ENCODE measurements around the gene SLC39A13. TPM values are rescaled to one million over a fixed set of nuclear protein-coding genes. Genes with fewer than 3 reads are reported as not detected.

Gene SLC39A13
- total RNA-seq, 1 experiment from 2014 or later: 29.2 TPM

- H2AK5ac ChIP-seq (ENCODE audit: insufficient read length, low read length): no peak overlapping the region
- H3K4ac ChIP-seq (ENCODE audit: low read depth, low read length): no peak overlapping the region
- no peaks in the 10 kb centered on the region for H3K79me2 ChIP-seq (ENCODE audit: insufficient read depth, low read length)
- no peak overlapping the region for H2BK5ac ChIP-seq (ENCODE audit: insufficient read length, low read length)
- no peak overlapping the region for H2BK15ac ChIP-seq (ENCODE audit: low read depth, low read length)
- H3T11ph ChIP-seq (ENCODE audit: low read length): no peak overlapping the region
- TF ChIP-seq CTCF (conservative IDR thresholded peaks at IDR 0.05): no peak
- WGBS (ENCODE audit: extremely low coverage, insufficient read length, low lambda C conversion rate): no CpG with 5 or more reads among the region's 5 CpGs
- peaks cover 3 to 4% of the 10 kb centered on the region in 2 experiments; a peak in 3 of 4 replicates for H3K4me1 Mint-ChIP-seq
- no peaks in the 10 kb centered on the region for H3K79me1 ChIP-seq (ENCODE audit: insufficient read depth, low read depth, low read length, poor library complexity, severe bottlenecking)
- H3K18ac ChIP-seq (ENCODE audit: insufficient read length, low read depth, low read length): no peak overlapping the region
- no peaks in the 10 kb centered on the region for H3K36me3 Mint-ChIP-seq (ENCODE audit: insufficient read depth in 1 of 3, low read depth in 3 of 3)
- no peak overlapping the region for H2AFZ ChIP-seq (ENCODE audit: low read length)
- H3K4me2 ChIP-seq (ENCODE audit: insufficient read depth, insufficient read length, low read length): no peak overlapping the region
- no peaks in the 10 kb centered on the region for H3K9me3 ChIP-seq (ENCODE audit: control insufficient read depth, low read depth, low read length)
- no peaks in the 10 kb centered on the region for H4K20me1 ChIP-seq (ENCODE audit: control insufficient read depth, insufficient read depth, insufficient read length)
- H3K27me3 Mint-ChIP-seq (ENCODE audit: low read depth): no peaks in the 10 kb centered on the region; the same call in 1 of the 2 replicates
- no peak overlapping the region; a peak in 1 of 5 replicates for H3K4me3 Mint-ChIP-seq
- no peak overlapping the region for H4K5ac ChIP-seq (ENCODE audit: insufficient read length, low read depth, low read length)
- no peaks in the 10 kb centered on the region for H3K9me3 Mint-ChIP-seq
- H3K4me1 ChIP-seq (ENCODE audit: insufficient read depth, low read length): no peaks in the 10 kb centered on the region
- no peaks in the 10 kb centered on the region for H3K27me3 ChIP-seq (ENCODE audit: insufficient read depth, low read length)
- H2BK120ac ChIP-seq (ENCODE audit: low read depth, low read length, poor library complexity, severe bottlenecking): no peak overlapping the region
- no peak overlapping the region; the same call in 1 of the 2 replicates for H3K14ac ChIP-seq (ENCODE audit: insufficient read depth, low read length)
- no peak overlapping the region for H3K9ac ChIP-seq (ENCODE audit: extremely low read depth, insufficient read length, low read length)
- no peak overlapping the region for H4K8ac ChIP-seq (replicated peaks; ENCODE audit: insufficient read length, low read depth, low read length)
- H3K56ac ChIP-seq (ENCODE audit: insufficient read length, low read depth, low read length): no peak overlapping the region
- no peak overlapping the region for H4K91ac ChIP-seq (ENCODE audit: insufficient read length, low read depth, low read length)
- H3K23me2 ChIP-seq (ENCODE audit: insufficient read length, low read depth, low read length, poor library complexity, severe bottlenecking): no peaks in the 10 kb centered on the region
- DNase-seq: no peak
- H2BK20ac ChIP-seq (ENCODE audit: low read depth, low read length, poor library complexity, severe bottlenecking): no peak overlapping the region
- no peak overlapping the region for H2BK12ac ChIP-seq (ENCODE audit: insufficient read length, low read depth, low read length)
- H3K23ac ChIP-seq (ENCODE audit: insufficient read length, low read depth, low read length): no peak overlapping the region
- no peak overlapping the region for H3K27ac ChIP-seq (ENCODE audit: insufficient read length, low read depth, low read length)
- H3K27ac Mint-ChIP-seq: no peak overlapping the region
Measured at GRCh38 chr11:47377571-47378009, 30.8 kb upstream of the SLC39A13 start.
